SHP77 (cell line): ENCODE data around the gene DCLK1.

Experiments
- DNase-seq, 2 experiments: peaks; one replicate each; lab custom pipeline; 2025; lab: John Stamatoyannopoulos, UW

DCLK1 gene

GRCh38 chr13:35830850-35831450 lies 300.2 kb downstream of the DCLK1 start:
- DNase-seq: no peak

- DNase-seq: no peak
Observed at GRCh38 chr13:35826626-35827254, 304.4 kb downstream of the DCLK1 start.

- DNase-seq: no peak
Observed at GRCh38 chr13:35824825-35825224, 306.4 kb downstream of the DCLK1 start.

GRCh38 chr13:35824395-35824794 lies 306.8 kb downstream of the DCLK1 start:
- DNase-seq: no peak

GRCh38 chr13:35822666-35823065 lies 308.5 kb downstream of the DCLK1 start:
- no peak for DNase-seq

GRCh38 chr13:35818633-35819067 lies 312.5 kb downstream of the DCLK1 start:
- DNase-seq: peak in 1 of 2 experiments; percentile 15

- no peak for DNase-seq
Observed at GRCh38 chr13:35817642-35818607, 313.3 kb downstream of the DCLK1 start.

GRCh38 chr13:35814605-35815011 lies 316.6 kb downstream of the DCLK1 start:
- no peak for DNase-seq

GRCh38 chr13:35812736-35813135 lies 318.4 kb downstream of the DCLK1 start:
- DNase-seq: no peak

GRCh38 chr13:35810321-35810720 lies 320.9 kb downstream of the DCLK1 start:
- DNase-seq: no peak

- no peak for DNase-seq
Observed at GRCh38 chr13:35808846-35809245, 322.3 kb downstream of the DCLK1 start.

- no peak for DNase-seq
Observed at GRCh38 chr13:35804901-35805300, 326.3 kb downstream of the DCLK1 start.

- no peak for DNase-seq
Observed at GRCh38 chr13:35797991-35798390, 333.2 kb downstream of the DCLK1 start.

- DNase-seq: no peak
Observed at GRCh38 chr13:35797244-35797643, 333.9 kb downstream of the DCLK1 start.

GRCh38 chr13:35796623-35797022 lies 334.6 kb downstream of the DCLK1 start:
- no peak for DNase-seq

GRCh38 chr13:35794734-35795389 lies 336.3 kb downstream of the DCLK1 start:
- no peak for DNase-seq

GRCh38 chr13:35793823-35794222 lies 337.4 kb downstream of the DCLK1 start:
- no peak for DNase-seq

- DNase-seq: no peak
Observed at GRCh38 chr13:35792911-35793310, 338.3 kb downstream of the DCLK1 start.

- DNase-seq: no peak
Observed at GRCh38 chr13:35792021-35792420, 339.2 kb downstream of the DCLK1 start.

- no peak for DNase-seq
Observed at GRCh38 chr13:35791184-35791851, 339.9 kb downstream of the DCLK1 start.

GRCh38 chr13:35789335-35790165 lies 341.6 kb downstream of the DCLK1 start:
- DNase-seq: peak; percentile 23 to 24
